ENCODE measurements around the gene TXNDC8. TPM values are rescaled to one million over a fixed set of nuclear protein-coding genes. Genes with fewer than 3 reads are reported as not detected.

TXNDC8 gene
- not detected in 5 replicates for total RNA-seq (2022; extraction: Qiagen RNA extraction)

DNA sequence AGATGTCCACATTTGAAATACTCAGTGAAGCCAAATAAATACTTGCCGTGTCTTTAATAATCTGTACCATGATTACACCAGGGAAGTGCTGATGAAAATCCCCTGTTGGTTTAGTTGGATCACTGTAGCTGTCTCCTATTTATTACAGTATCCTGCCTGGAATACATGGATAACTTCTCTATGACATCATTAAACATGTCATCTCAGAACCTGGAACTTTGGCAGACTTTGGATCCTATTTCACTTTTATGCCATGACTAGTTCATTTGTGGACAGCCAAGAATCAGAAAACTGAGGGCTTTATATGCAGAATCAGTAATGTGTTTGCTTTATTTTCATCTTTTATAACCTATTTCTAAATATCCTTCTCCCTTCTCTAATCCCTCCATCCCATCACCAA, at the start of gene TXNDC8:
Gene TXNDC8, minus strand, starts transcription at position 137 of the 400 bp plus-strand sequence.

GRCh38 chr9:110256380-110257096, 81.1 kb downstream of the TXNDC8 start, which contains the start of gene TXN:
TSS of gene TXN (minus strand) at chr9:110256507. CDS start at chr9:110256435, 72 bp downstream.

Other genes with a start within 250 kb of the TXNDC8 start
- 0.07 to 0.17 TPM (median 0.13 TPM) in 4 of 5 replicates, not detected in the other for gene C9orf152, start 129.7 kb downstream of the TXNDC8 start, total RNA-seq (2022; extraction: Qiagen RNA extraction)
- 1,142 to 1,545 TPM (median 1,234 TPM) in 5 replicates for gene TXN, start 81.4 kb downstream of the TXNDC8 start, total RNA-seq (2022; extraction: Qiagen RNA extraction)
- 1.4 to 2.0 TPM (median 1.9 TPM) in 5 replicates for gene SVEP1, start 241.9 kb upstream of the TXNDC8 start, total RNA-seq (2022; extraction: Qiagen RNA extraction)

All from A549 treated with Mapracorat at 1 μM for 4 hours (cell line).